Breast epithelium (tissue), 4 donors: Measurements from ENCODE around the gene CST8. TPM values are rescaled to one million over a fixed set of nuclear protein-coding genes. Genes with fewer than 3 reads are reported as not detected.

ENCODE experiments used
- DNase-seq, 2 donors: peaks; one replicate each; pipeline ENCODE4 v3.0.0-alpha.2; 2019; ENCODE audit warnings: low spot score in 2 of 2
- H3K27ac ChIP-seq, 2 donors: fragments of 200-600 bp; sonication (generic) in 1 of 2; one replicate each; pipeline ENCODE4 v1.5.1; 2016 to 2019; ENCODE audit warnings: mild to moderate bottlenecking in 1 of 2
- H3K27me3 ChIP-seq, 2 donors: fragments of 200-600 bp; sonication (generic) in 1 of 2; one replicate each; pipeline versions ENCODE4 v1.5.1 to v1.6.0; 2017 to 2019; ENCODE audit warnings: control low read depth in 1 of 2, mild to moderate bottlenecking in 1 of 2
- H3K36me3 ChIP-seq: fragments of 200-600 bp; one replicate; pipeline ENCODE4 v1.5.1; 2019
- H3K4me1 ChIP-seq, 2 donors: fragments of 200-600 bp; sonication (generic); one replicate each; pipeline ENCODE4 v1.5.1; 2016 to 2019; ENCODE audit warnings: control low read depth in 1 of 2
- H3K4me3 ChIP-seq, 3 donors: fragments of 200-600 bp; sonication (generic); 1 replicate in 2 of 3; 2 replicates in 1 of 3; pipeline ENCODE4 v1.5.1; 2016 to 2019; ENCODE audit warnings: mild to moderate bottlenecking in 3 of 3, moderate library complexity in 2 of 3
- H3K9me3 ChIP-seq, 2 donors: fragments of 200-600 bp; sonication (generic) in 1 of 2; one replicate each; pipeline ENCODE4 v1.5.1; 2016 to 2019; ENCODE audit warnings: control low read depth in 1 of 2
- POLR2A ChIP-seq: fragments of 450-650 bp; IDR thresholded peaks from one replicate; pipeline ENCODE4 v1.6.1; 2016; ENCODE audit warnings: antibody characterized with exemption, mild to moderate bottlenecking, moderate library complexity
- POLR2AphosphoS5 ChIP-seq, 3 donors: sonication (generic); formaldehyde crosslinking; IDR thresholded peaks; one replicate each; pipeline ENCODE4 v1.6.1; 2017; ENCODE audit warnings: antibody characterized with exemption in 3 of 3
- intact Hi-C: fragments of 100-400 bp; cut with DNase I; formaldehyde crosslinking; loops from one replicate; pipeline ENCODE4 v1.15.1; 2023; ENCODE audit warnings: low total_unique reads
- total RNA-seq, 3 donors: library from RNA; depleted of rRNA; stranded (reverse); fragments of >200 nt; gene quantifications; one replicate each; pipeline ENCODE4 v1.1.0, GENCODE V29; 2016
- TF ChIP-seq, protein P1 (sequence below), 3 donors: fragments of 450-650 bp; IDR thresholded peaks; one replicate each; pipeline ENCODE4 v1.5.1; 2016 to 2017; ENCODE audit warnings: antibody characterized with exemption in 3 of 3, mild to moderate bottlenecking in 3 of 3, moderate library complexity in 3 of 3

Gene CST8
- total RNA-seq, 3 donors from 2014 or later: not detected

- Histone ChIP-seq H3K4me1 (no peaks in the 10 kb centered on the region), H3K27ac (no peak overlapping the region), H3K4me3 (no peak overlapping the region), H3K27me3 (no peaks in the 10 kb centered on the region), H3K36me3 (no peaks in the 10 kb centered on the region), H3K9me3 (no peaks in the 10 kb centered on the region)
- intact Hi-C loops: no loop called here
- TF ChIP-seq POLR2AphosphoS5 (IDR thresholded peaks at IDR 0.05) (no peak), POLR2A (no peak)
- TF ChIP-seq, protein P1, sequence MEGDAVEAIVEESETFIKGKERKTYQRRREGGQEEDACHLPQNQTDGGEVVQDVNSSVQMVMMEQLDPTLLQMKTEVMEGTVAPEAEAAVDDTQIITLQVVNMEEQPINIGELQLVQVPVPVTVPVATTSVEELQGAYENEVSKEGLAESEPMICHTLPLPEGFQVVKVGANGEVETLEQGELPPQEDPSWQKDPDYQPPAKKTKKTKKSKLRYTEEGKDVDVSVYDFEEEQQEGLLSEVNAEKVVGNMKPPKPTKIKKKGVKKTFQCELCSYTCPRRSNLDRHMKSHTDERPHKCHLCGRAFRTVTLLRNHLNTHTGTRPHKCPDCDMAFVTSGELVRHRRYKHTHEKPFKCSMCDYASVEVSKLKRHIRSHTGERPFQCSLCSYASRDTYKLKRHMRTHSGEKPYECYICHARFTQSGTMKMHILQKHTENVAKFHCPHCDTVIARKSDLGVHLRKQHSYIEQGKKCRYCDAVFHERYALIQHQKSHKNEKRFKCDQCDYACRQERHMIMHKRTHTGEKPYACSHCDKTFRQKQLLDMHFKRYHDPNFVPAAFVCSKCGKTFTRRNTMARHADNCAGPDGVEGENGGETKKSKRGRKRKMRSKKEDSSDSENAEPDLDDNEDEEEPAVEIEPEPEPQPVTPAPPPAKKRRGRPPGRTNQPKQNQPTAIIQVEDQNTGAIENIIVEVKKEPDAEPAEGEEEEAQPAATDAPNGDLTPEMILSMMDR (IDR thresholded peaks at IDR 0.05): no peak
- no peak for DNase-seq
Observed at GRCh38 chr20:23476015-23476754, 14.7 kb upstream of the CST8 start.

GRCh38 chr20:23477223-23477622 lies 13.7 kb upstream of the CST8 start:
- Histone ChIP-seq H3K4me1 (no peaks in the 10 kb centered on the region), H3K9me3 (no peaks in the 10 kb centered on the region), H3K36me3 (no peaks in the 10 kb centered on the region), H3K4me3 (no peak overlapping the region), H3K27ac (no peak overlapping the region), H3K27me3 (no peaks in the 10 kb centered on the region)
- no peak for DNase-seq
- TF ChIP-seq POLR2A: no peak
- intact Hi-C loops: no loop called here

DNA sequence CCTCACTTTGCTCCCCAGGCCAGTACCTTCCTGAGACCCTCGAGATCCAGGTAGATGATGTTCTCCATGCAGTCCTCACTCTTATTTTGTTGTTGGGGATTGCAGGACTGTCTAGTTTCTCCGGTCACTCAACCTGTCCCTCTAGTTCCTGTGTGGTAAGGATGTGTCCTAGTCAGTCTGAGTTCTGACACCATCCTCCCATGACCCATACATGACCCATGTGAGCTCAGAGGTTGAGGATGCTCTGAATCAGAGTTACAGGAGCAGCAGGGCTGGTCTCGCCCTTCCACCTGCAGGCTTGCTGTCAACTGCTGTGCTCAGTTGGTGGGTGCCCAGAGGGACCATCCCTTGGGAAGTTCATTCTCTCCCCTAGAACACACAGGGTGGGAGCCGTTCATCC lies 11.9 kb upstream of the CST8 start:
- Histone ChIP-seq H3K9me3 (no peaks in the 10 kb centered on the region), H3K4me3 (no peak overlapping the region), H3K4me1 (no peaks in the 10 kb centered on the region), H3K27ac (no peak overlapping the region), H3K36me3 (no peaks in the 10 kb centered on the region), H3K27me3 (no peaks in the 10 kb centered on the region)
- DNase-seq: no peak
- TF ChIP-seq POLR2AphosphoS5 (IDR thresholded peaks at IDR 0.05): no peak
- TF ChIP-seq, protein P1 (IDR thresholded peaks at IDR 0.05): no peak
- TF ChIP-seq POLR2A: no peak
- intact Hi-C loops: no loop called here

DNA sequence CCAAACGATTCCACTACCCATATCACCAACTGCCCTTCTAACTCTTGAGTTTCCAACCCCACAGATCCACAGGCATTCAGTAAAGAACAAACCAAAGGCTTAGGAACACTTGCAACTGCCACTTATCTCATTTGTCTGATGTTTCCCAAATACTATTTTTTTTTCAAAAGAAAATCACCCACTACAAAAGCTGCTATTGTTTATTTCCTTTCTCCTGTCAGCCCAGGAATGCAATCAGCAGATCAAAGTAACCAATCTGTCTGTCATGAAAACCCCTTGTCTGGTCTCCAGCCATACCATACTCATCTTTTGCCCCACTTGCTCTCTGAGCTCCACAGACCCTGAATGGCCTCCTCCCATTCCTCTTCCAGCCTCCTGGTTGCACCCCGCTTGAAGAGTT lies 8.8 kb upstream of the CST8 start:
- TF ChIP-seq POLR2A (no peak), POLR2AphosphoS5 (IDR thresholded peaks at IDR 0.05) (no peak)
- TF ChIP-seq, protein P1 (IDR thresholded peaks at IDR 0.05): no peak
- no peaks in the 10 kb centered on the region for H3K36me3 ChIP-seq
- intact Hi-C loops: no loop called here
- DNase-seq: no peak
- no peak overlapping the region for H3K4me3 ChIP-seq
- no peaks in the 10 kb centered on the region for H3K27me3 ChIP-seq
- no peaks in the 10 kb centered on the region for H3K4me1 ChIP-seq
- no peak overlapping the region for H3K27ac ChIP-seq
- H3K9me3 ChIP-seq: no peaks in the 10 kb centered on the region

DNA sequence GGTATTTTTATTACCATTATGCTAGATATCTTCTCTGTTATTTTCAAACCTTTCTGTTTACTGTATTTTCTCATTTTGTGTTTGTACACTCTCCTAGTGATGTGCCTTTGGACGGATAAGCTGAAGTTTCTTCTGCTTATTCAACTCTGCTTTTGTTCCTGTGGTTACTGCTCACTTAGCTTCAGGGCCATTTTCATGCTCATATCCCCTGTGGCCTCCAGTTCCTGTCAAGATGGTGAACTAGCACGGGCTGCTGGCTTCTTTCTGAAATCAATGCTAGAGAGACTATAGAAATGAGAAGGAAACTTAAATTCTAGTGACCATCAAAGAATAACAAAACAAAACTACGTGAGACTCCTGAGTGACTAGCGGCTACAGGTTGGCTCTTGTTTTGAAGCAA lies 6.8 kb upstream of the CST8 start:
- H3K27me3 ChIP-seq: no peaks in the 10 kb centered on the region
- no peaks in the 10 kb centered on the region for H3K4me1 ChIP-seq
- intact Hi-C loops: no loop called here
- peaks cover 0 to 4% of the 10 kb centered on the region in 2 donors for H3K9me3 ChIP-seq
- H3K27ac ChIP-seq: no peak overlapping the region
- TF ChIP-seq, protein P1 (IDR thresholded peaks at IDR 0.05): no peak
- TF ChIP-seq POLR2A (no peak), POLR2AphosphoS5 (IDR thresholded peaks at IDR 0.05) (no peak)
- no peak overlapping the region for H3K4me3 ChIP-seq
- H3K36me3 ChIP-seq: no peaks in the 10 kb centered on the region
- no peak for DNase-seq
